Endodermal cell (in vitro differentiated cells): ENCODE results near the gene HMBS. TPM values are rescaled to one million over a fixed set of nuclear protein-coding genes. Genes with fewer than 3 reads are reported as not detected.

Experiments used
- DNase-seq: peaks from one replicate; pipeline ENCODE4 v3.0.0-alpha.2; 2017
- H3K27ac ChIP-seq: 2 replicates; pipeline ENCODE4 v1.5.1; 2013; ENCODE audit warnings: mild to moderate bottlenecking, low read depth, low read length, moderate library complexity
- H3K27me3 ChIP-seq: 2 replicates; pipeline ENCODE4 v1.6.1; 2013; ENCODE audit warnings: mild to moderate bottlenecking, low read length, moderate library complexity; ENCODE audit not compliant: insufficient read depth, control insufficient read depth, poor library complexity, severe bottlenecking
- H3K36me3 ChIP-seq: 2 replicates; pipeline ENCODE4 v1.7.0; 2013; ENCODE audit warnings: mild to moderate bottlenecking, low read length, moderate library complexity; ENCODE audit not compliant: control insufficient read depth, insufficient read depth
- H3K4me1 ChIP-seq: one replicate; pipeline ENCODE4 v1.7.0; 2013; ENCODE audit warnings: low read length; ENCODE audit not compliant: control insufficient read depth, insufficient read depth
- H3K4me3 ChIP-seq: 2 replicates; pipeline ENCODE4 v1.5.1; 2013; ENCODE audit warnings: mild to moderate bottlenecking, low read length, moderate library complexity
- H3K9ac ChIP-seq: 2 replicates; pipeline ENCODE4 v1.6.1; 2013; ENCODE audit warnings: mild to moderate bottlenecking, low read length, moderate library complexity; ENCODE audit not compliant: poor library complexity, severe bottlenecking; ENCODE audit errors: extremely low read depth
- H3K9me3 ChIP-seq: 2 replicates; pipeline ENCODE4 v1.6.1; 2013; ENCODE audit warnings: mild to moderate bottlenecking, low read length, moderate library complexity; ENCODE audit not compliant: control insufficient read depth
- H3K27ac Mint-ChIP-seq: 2 replicates; pipeline ENCODE4 v1.8.0; 2020; ENCODE audit warnings: mixed read lengths
- H3K27me3 Mint-ChIP-seq: 2 replicates; pipeline ENCODE4 v1.8.0; 2021; ENCODE audit warnings: mild to moderate bottlenecking, mixed read lengths; ENCODE audit not compliant: insufficient read depth
- H3K36me3 Mint-ChIP-seq: 2 replicates; pipeline ENCODE4 v1.8.0; 2020; ENCODE audit warnings: low read depth, mixed read lengths
- H3K4me1 Mint-ChIP-seq: 2 replicates; pipeline ENCODE4 v1.8.0; 2020; ENCODE audit warnings: mixed read lengths
- H3K4me3 Mint-ChIP-seq: 2 replicates; pipeline ENCODE4 v1.8.0; 2020; ENCODE audit warnings: mild to moderate bottlenecking, moderate library complexity, mixed read lengths
- H3K9me3 Mint-ChIP-seq: 2 replicates; pipeline ENCODE4 v1.8.0; 2020; ENCODE audit warnings: mild to moderate bottlenecking, mixed read lengths
- CTCF ChIP-seq: fragments of 200-600 bp; sonication (generic); conservative IDR thresholded peaks from 2 replicates; pipeline ENCODE4 v1.5.0; 2021; ENCODE audit warnings: antibody characterized with exemption, mild to moderate bottlenecking
- WGBS, 2 experiments: methylation state at CpG; one replicate each; pipeline versions ENCODE4 v1.1.5 to v1.1.7; 2013; ENCODE audit warnings: missing lambda C conversion rate in 2 of 2, mixed read lengths in 1 of 2; ENCODE audit not compliant: insufficient coverage in 1 of 2, insufficient read length in 1 of 2; 5-methylcytosine and 5-hydroxymethylcytosine counted together
- total RNA-seq, 2 donors: library from RNA; stranded (reverse); fragmentation: NEBNext Ultra II Directional in 1 of 2; extraction: Animal tissue kit (Norgen Biotek cat#: 25700) in 1 of 2; gene quantifications; 2 replicates in 1 of 2; 3 replicates in 1 of 2; pipeline ENCODE4 v1.2.1, GENCODE V29; 2021

Gene HMBS
- total RNA-seq, 2 donors from 2014 or later: 45.9 to 54.8 TPM

DNA sequence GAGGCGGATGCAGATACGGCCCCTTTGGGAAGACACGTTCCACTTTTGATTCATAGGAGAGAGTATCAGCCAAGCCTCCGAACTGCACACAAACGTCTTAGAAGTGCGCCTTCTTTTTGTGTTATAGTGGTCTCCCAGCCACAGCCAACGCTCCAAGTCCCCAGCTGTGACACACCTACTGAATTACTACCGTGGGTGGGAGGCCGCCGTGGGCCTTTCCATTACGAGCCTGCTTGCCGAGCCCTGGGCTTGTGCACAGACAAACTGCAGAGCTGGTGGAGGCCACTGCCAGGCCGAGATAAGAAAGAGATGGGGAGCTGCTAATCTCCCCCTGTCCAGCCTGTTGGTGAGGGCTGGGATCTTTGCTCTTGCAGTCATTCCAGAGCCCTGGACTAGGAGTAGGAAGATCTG lies 761 bp downstream of the HMBS start:
- peaks cover 19% of the 10 kb centered on the region for H3K36me3 ChIP-seq
- H3K4me3 Mint-ChIP-seq: peak overlapping the region; percentile 90
- H3K9me3 Mint-ChIP-seq: no peaks in the 10 kb centered on the region
- peaks cover 21% of the 10 kb centered on the region for H3K36me3 Mint-ChIP-seq
- no peak for TF ChIP-seq CTCF
- H3K4me1 ChIP-seq: no peaks in the 10 kb centered on the region
- no peaks in the 10 kb centered on the region for H3K27me3 Mint-ChIP-seq
- H3K9ac ChIP-seq: peak overlapping the region; percentile 80
- H3K9me3 ChIP-seq: no peaks in the 10 kb centered on the region
- no peak for DNase-seq
- peak overlapping the region; percentile 99 for H3K27ac Mint-ChIP-seq
- H3K4me3 ChIP-seq: peak overlapping the region; percentile 95
- peaks cover 6% of the 10 kb centered on the region for H3K4me1 Mint-ChIP-seq
- WGBS, 2 experiments: 3 to 8% methylated on average over 11 to 13 of the region's 13 CpGs
- H3K27ac ChIP-seq: no peak overlapping the region
- H3K27me3 ChIP-seq: no peaks in the 10 kb centered on the region

DNA sequence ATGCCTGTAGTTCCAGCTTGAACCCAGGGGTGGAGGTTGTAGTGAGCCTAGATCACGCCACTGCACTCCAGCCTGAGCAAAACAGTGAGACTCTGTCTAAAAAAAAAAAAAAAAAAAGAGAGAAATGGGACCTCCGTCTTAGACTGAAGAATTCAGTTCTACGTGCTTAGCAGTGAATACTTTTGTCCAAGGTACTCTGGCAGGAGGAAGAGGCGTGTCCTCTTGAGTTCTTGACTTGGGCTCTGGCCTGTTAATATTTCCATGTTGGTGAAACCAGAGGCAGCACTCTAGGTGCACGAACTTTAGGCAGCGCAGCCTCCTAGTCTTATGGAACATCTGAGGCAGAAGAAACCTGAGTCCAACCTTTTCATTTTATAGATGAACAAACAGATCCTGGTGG lies 2.4 kb downstream of the HMBS start:
- H3K27me3 Mint-ChIP-seq: no peaks in the 10 kb centered on the region
- Histone ChIP-seq H3K4me3 (no peak overlapping the region), H3K9ac (no peak overlapping the region), H3K9me3 (no peaks in the 10 kb centered on the region), H3K27ac (no peak overlapping the region), H3K27me3 (no peaks in the 10 kb centered on the region), H3K4me1 (no peaks in the 10 kb centered on the region), H3K36me3 (peaks cover 18% of the 10 kb centered on the region)
- H3K27ac Mint-ChIP-seq: no peak overlapping the region
- peaks cover 9% of the 10 kb centered on the region for H3K36me3 Mint-ChIP-seq
- peaks cover 6% of the 10 kb centered on the region for H3K4me1 Mint-ChIP-seq
- no peak overlapping the region for H3K4me3 Mint-ChIP-seq
- DNase-seq: no peak
- no peak for TF ChIP-seq CTCF
- no peaks in the 10 kb centered on the region for H3K9me3 Mint-ChIP-seq
- 93 to 94% methylated on average over 6 of the region's 6 CpGs for WGBS, 2 experiments

- no peak for DNase-seq
- H3K27me3 Mint-ChIP-seq: no peaks in the 10 kb centered on the region
- WGBS, 2 experiments: 97 to 100% methylated on average over 1 to 2 of the region's 2 CpGs
- H3K4me1 Mint-ChIP-seq: peaks cover 13% of the 10 kb centered on the region
- Histone ChIP-seq H3K9me3 (no peaks in the 10 kb centered on the region), H3K27me3 (no peaks in the 10 kb centered on the region), H3K27ac (no peak overlapping the region), H3K9ac (no peak overlapping the region), H3K4me1 (peaks cover 5% of the 10 kb centered on the region), H3K4me3 (no peak overlapping the region), H3K36me3 (peaks cover 22% of the 10 kb centered on the region)
- no peak overlapping the region for H3K4me3 Mint-ChIP-seq
- H3K36me3 Mint-ChIP-seq: peaks cover 12% of the 10 kb centered on the region
- H3K9me3 Mint-ChIP-seq: no peaks in the 10 kb centered on the region
- no peak overlapping the region for H3K27ac Mint-ChIP-seq
- no peak for TF ChIP-seq CTCF
Measured at GRCh38 chr11:119087747-119088241, 3.1 kb downstream of the HMBS start.
